Large intestine (tissue), 3 donors: Measurements from ENCODE around the gene ATP5PO. TPM values are rescaled to one million over a fixed set of nuclear protein-coding genes. Genes with fewer than 3 reads are reported as not detected.

Experiments used
- DNase-seq, 2 donors: peaks; one replicate each; pipeline versions ENCODE4 v3.0.0 to v3.0.0-alpha.2; 2013
- H3K27ac ChIP-seq: one replicate; pipeline ENCODE4 v1.5.1; 2013; ENCODE audit warnings: low read length
- H3K27me3 ChIP-seq: 2 replicates; pipeline ENCODE4 v1.6.1; 2013; ENCODE audit warnings: low read length; ENCODE audit not compliant: control insufficient read depth, insufficient read depth
- H3K36me3 ChIP-seq: 2 replicates; pipeline ENCODE4 v1.6.1; 2013; ENCODE audit warnings: low read length; ENCODE audit not compliant: control insufficient read depth, insufficient read depth
- H3K4me1 ChIP-seq: one replicate; pipeline ENCODE4 v1.6.1; 2013; ENCODE audit warnings: low read length; ENCODE audit not compliant: control insufficient read depth, insufficient read depth
- H3K4me3 ChIP-seq: one replicate; pipeline ENCODE4 v1.5.1; 2013; ENCODE audit warnings: low read length
- H3K9me3 ChIP-seq: one replicate; pipeline ENCODE4 v1.6.1; 2013; ENCODE audit warnings: mild to moderate bottlenecking, low read depth, low read length, moderate library complexity; ENCODE audit not compliant: control insufficient read depth
- WGBS: methylation state at CpG from one replicate; pipeline ENCODE4 v1.1.5; 2013; ENCODE audit warnings: low lambda C conversion rate; ENCODE audit not compliant: insufficient coverage; 5-methylcytosine and 5-hydroxymethylcytosine counted together
- polyA plus RNA-seq: library from polyadenylated mRNA; unstranded; fragments of 120-200 nt; gene quantifications from one replicate; pipeline ENCODE4 v1.2.1, GENCODE V29; 2013

The ATP5PO gene
- polyA plus RNA-seq, 1 donor: 276 TPM

- peaks cover 73% of the 10 kb centered on the region for H3K36me3 ChIP-seq
Measured at GRCh38 chr21:33904041-33904440, 11.6 kb downstream of the ATP5PO start.

GRCh38 chr21:33902349-33902748 is 13.3 kb downstream of the ATP5PO start:
- Histone ChIP-seq H3K36me3 (peaks cover 56% of the 10 kb centered on the region), H3K27me3 (no peaks in the 10 kb centered on the region)
- WGBS: no CpG with 5 or more reads among the region's 6 CpGs

More at GRCh38 chr21:33904041-33904440, 11.6 kb downstream of the ATP5PO start:
- Histone ChIP-seq H3K27ac (no peak overlapping the region), H3K4me3 (no peak overlapping the region), H3K27me3 (no peaks in the 10 kb centered on the region), H3K4me1 (no peaks in the 10 kb centered on the region), H3K9me3 (no peaks in the 10 kb centered on the region)
- DNase-seq: no peak
- WGBS: no CpG with 5 or more reads among the region's 5 CpGs

GRCh38 chr21:33901412-33902288 is 14.0 kb downstream of the ATP5PO start:
- Histone ChIP-seq H3K4me3 (no peak overlapping the region), H3K36me3 (peaks cover 49% of the 10 kb centered on the region), H3K27me3 (no peaks in the 10 kb centered on the region), H3K27ac (no peak overlapping the region), H3K9me3 (no peaks in the 10 kb centered on the region), H3K4me1 (no peaks in the 10 kb centered on the region)
- DNase-seq: peak; percentile 35 to 56
- no CpG with 5 or more reads among the region's 13 CpGs for WGBS

More at GRCh38 chr21:33902349-33902748, 13.3 kb downstream of the ATP5PO start:
- Histone ChIP-seq H3K4me1 (no peaks in the 10 kb centered on the region), H3K9me3 (no peaks in the 10 kb centered on the region), H3K4me3 (no peak overlapping the region), H3K27ac (no peak overlapping the region)
- DNase-seq: no peak

- no peak overlapping the region for H3K4me3 ChIP-seq
- no peak for DNase-seq
- H3K4me1 ChIP-seq: peaks cover 4% of the 10 kb centered on the region
- H3K27ac ChIP-seq: no peak overlapping the region
- H3K27me3 ChIP-seq: no peaks in the 10 kb centered on the region
- H3K9me3 ChIP-seq: no peaks in the 10 kb centered on the region
- WGBS: 100% methylated on average over 1 of the region's 5 CpGs
- H3K36me3 ChIP-seq: peaks cover 26% of the 10 kb centered on the region
Measured at GRCh38 chr21:33899199-33899598, 16.4 kb downstream of the ATP5PO start.

- Histone ChIP-seq H3K36me3 (peaks cover 22% of the 10 kb centered on the region), H3K27me3 (no peaks in the 10 kb centered on the region), H3K4me3 (no peak overlapping the region), H3K4me1 (peaks cover 4% of the 10 kb centered on the region), H3K27ac (no peak overlapping the region), H3K9me3 (no peaks in the 10 kb centered on the region)
- WGBS: no CpG with 5 or more reads among the region's 3 CpGs
- DNase-seq: no peak
Measured at GRCh38 chr21:33898586-33898985, 17.0 kb downstream of the ATP5PO start.

- Histone ChIP-seq H3K4me3 (no peak overlapping the region), H3K27ac (no peak overlapping the region), H3K36me3 (peaks cover 15% of the 10 kb centered on the region), H3K27me3 (no peaks in the 10 kb centered on the region), H3K4me1 (peaks cover 4% of the 10 kb centered on the region), H3K9me3 (no peaks in the 10 kb centered on the region)
- WGBS: no CpG with 5 or more reads among the region's 3 CpGs
- DNase-seq: no peak
Measured at GRCh38 chr21:33897739-33898138, 17.9 kb downstream of the ATP5PO start.

GRCh38 chr21:33897098-33897497 is 18.5 kb downstream of the ATP5PO start:
- no peaks in the 10 kb centered on the region for H3K9me3 ChIP-seq
- no peak overlapping the region for H3K4me3 ChIP-seq
- no peak for DNase-seq
- peaks cover 10% of the 10 kb centered on the region for H3K36me3 ChIP-seq
- peaks cover 4% of the 10 kb centered on the region for H3K4me1 ChIP-seq
- H3K27ac ChIP-seq: no peak overlapping the region
- H3K27me3 ChIP-seq: no peaks in the 10 kb centered on the region
- 100% methylated on average over 1 of the region's 5 CpGs for WGBS

GRCh38 chr21:33896691-33897090 is 18.9 kb downstream of the ATP5PO start:
- Histone ChIP-seq H3K36me3 (peaks cover 6% of the 10 kb centered on the region), H3K27me3 (no peaks in the 10 kb centered on the region), H3K4me3 (no peak overlapping the region), H3K9me3 (no peaks in the 10 kb centered on the region), H3K27ac (no peak overlapping the region), H3K4me1 (peaks cover 4% of the 10 kb centered on the region)
- DNase-seq: no peak
- 100% methylated on average over 1 of the region's 6 CpGs for WGBS

GRCh38 chr21:33895356-33895755 is 20.2 kb downstream of the ATP5PO start:
- WGBS: no CpG with 5 or more reads among the region's 28 CpGs
- H3K4me3 ChIP-seq: no peak overlapping the region
- no peaks in the 10 kb centered on the region for H3K27me3 ChIP-seq
- no peaks in the 10 kb centered on the region for H3K9me3 ChIP-seq
- H3K4me1 ChIP-seq: peaks cover 4% of the 10 kb centered on the region
- no peak for DNase-seq
- H3K27ac ChIP-seq: no peak overlapping the region
- H3K36me3 ChIP-seq: no peaks in the 10 kb centered on the region

- H3K4me3 ChIP-seq: peak overlapping the region; percentile 16
- H3K36me3 ChIP-seq: no peaks in the 10 kb centered on the region
- H3K4me1 ChIP-seq: peaks cover 4% of the 10 kb centered on the region
- no CpG with 5 or more reads among the region's 20 CpGs for WGBS
- H3K27ac ChIP-seq: no peak overlapping the region
- peak; percentile 60 to 77 for DNase-seq
- H3K27me3 ChIP-seq: no peaks in the 10 kb centered on the region
- H3K9me3 ChIP-seq: no peaks in the 10 kb centered on the region
Measured at GRCh38 chr21:33894736-33895288, 20.8 kb downstream of the ATP5PO start.
